Regular cardiac myocyte (primary cell): ENCODE measurements around the gene TMEM72. TPM values are rescaled to one million over a fixed set of nuclear protein-coding genes. Genes with fewer than 3 reads are reported as not detected.

Experiments
- total RNA-seq: library from RNA; depleted of rRNA; stranded (reverse); fragments of >200 nt; gene quantifications from 2 replicates; pipeline ENCODE4 v1.2.3, GENCODE V29; 2014

Gene TMEM72
- not detected in 2 replicates for total RNA-seq

GRCh38 chr10:44911081-44911540 is at the start of gene TMEM72:
Gene TMEM72, plus strand, starts transcription at chr10:44911337. Its CDS starts 176 bp downstream, at chr10:44911513.

GRCh38 chr10:44959247-44960087 is 48.3 kb downstream of the TMEM72 start, which contains the start of gene RASSF4:
Gene RASSF4, plus strand, starts transcription at chr10:44959802. Its CDS starts 10,401 bp downstream, at chr10:44970203.

GRCh38 chr10:44978570-44979280 is 67.6 kb downstream of the TMEM72 start, which contains the start of gene DEPP1:
Gene DEPP1, minus strand, starts transcription at chr10:44978809. Its CDS starts 779 bp downstream, at chr10:44978030.

Other genes with a start within 250 kb of the TMEM72 start
- 6.1 and 20.6 TPM in 2 replicates for gene RASSF4, start 48.5 kb downstream of the TMEM72 start, total RNA-seq
- gene DEPP1, start 67.5 kb downstream of the TMEM72 start, total RNA-seq: 15.3 and 139 TPM in 2 replicates
- gene ZNF22, start 89.6 kb downstream of the TMEM72 start, total RNA-seq: 12.1 and 16.9 TPM in 2 replicates